HT-29 (cell line): ENCODE results near the gene ANKRD40CL. TPM values are rescaled to one million over a fixed set of nuclear protein-coding genes. Genes with fewer than 3 reads are reported as not detected.
"Not testable (repeated sequence)": the region's sequence is repeated elsewhere in the genome, so short reads cannot be mapped to it uniquely, and the experiment has no call there.

Experiments used
- DNase-seq: peaks from one replicate; pipeline ENCODE4 v3.0.0-alpha.2; 2015; ENCODE audit warnings: low spot score
- total RNA-seq: library from RNA; depleted of rRNA; stranded (reverse); fragments of >200 nt; shearing (Covaris generic); gene quantifications from 2 replicates; pipeline ENCODE4 v1.2.3, GENCODE V29; 2014; rRNA removed

ANKRD40CL gene
- total RNA-seq, result 0.99 and 1.1 TPM in 2 replicates

- no peak for DNase-seq
Observed at GRCh38 chr17:50767446-50767845, at the start of gene ANKRD40CL. Gene ANKRD40CL (minus strand): TSS chr17:50767518. CDS start chr17:50766913, 605 bp downstream.

GRCh38 chr17:50816271-50816670, 49.0 kb upstream of the ANKRD40CL start:
- no peak for DNase-seq

DNA sequence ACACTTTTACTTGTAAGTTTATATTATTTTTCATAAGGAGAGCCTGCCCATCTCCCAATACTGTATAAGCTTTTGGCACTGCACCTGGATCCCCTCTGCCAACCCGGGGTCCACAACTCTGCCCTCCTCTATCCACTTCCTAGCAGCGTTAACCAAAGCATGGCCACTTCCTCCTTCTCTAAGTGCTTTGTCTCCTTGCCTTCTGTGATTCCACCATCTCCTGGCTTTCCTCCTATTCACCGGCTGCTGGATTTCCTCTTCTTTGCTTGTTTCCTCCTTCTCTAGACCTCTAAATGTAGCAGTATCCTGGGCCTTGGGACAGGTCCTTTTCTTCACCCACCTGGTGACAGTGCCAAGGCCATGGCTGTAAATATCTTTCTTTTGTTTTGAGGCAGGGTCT, 48.1 kb upstream of the ANKRD40CL start:
- DNase-seq, result no peak

GRCh38 chr17:50813583-50813982, 46.3 kb upstream of the ANKRD40CL start:
- DNase-seq, result no peak

DNA sequence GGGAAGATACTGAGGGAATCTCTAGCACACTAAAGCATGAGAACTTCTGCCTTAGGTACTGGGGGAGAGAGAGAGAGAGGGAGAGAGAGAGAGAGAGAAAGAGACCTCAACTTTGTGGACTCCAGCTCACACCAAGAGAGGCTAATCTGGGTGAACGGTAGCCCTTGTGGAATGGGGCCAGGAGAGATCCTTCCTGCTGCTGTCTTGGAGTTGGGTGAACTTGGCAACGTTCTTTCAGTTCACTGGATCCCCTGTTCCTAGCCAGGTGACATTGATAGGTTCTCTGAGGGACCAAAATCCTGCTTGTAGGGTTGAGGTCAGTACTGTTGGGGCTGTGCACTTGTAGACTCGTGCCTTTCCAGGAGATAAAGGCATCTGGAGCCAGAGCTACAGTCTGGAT, 41.6 kb upstream of the ANKRD40CL start:
- DNase-seq, result no peak

GRCh38 chr17:50808413-50808812, 41.1 kb upstream of the ANKRD40CL start:
- no peak for DNase-seq

DNA sequence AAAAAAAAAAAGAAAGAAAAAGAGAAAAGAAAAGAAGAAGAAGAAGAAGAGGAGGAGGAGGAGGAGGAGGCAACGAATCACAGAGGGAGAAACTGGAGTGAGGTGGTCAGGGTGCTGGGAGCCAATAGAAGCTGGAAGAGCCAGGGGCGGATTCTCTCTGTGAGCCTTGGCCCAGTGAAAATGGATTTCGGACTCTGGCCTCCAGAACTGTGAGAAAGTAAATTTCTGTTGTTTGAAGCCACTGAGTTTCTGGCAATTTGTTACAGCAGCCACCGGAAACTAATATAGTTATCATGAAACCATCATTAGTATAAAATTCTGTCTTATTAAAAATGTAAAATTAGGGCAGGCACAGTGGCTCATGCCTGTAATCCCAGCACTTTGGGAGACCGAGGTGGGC, 40.4 kb upstream of the ANKRD40CL start:
- no peak for DNase-seq

DNA sequence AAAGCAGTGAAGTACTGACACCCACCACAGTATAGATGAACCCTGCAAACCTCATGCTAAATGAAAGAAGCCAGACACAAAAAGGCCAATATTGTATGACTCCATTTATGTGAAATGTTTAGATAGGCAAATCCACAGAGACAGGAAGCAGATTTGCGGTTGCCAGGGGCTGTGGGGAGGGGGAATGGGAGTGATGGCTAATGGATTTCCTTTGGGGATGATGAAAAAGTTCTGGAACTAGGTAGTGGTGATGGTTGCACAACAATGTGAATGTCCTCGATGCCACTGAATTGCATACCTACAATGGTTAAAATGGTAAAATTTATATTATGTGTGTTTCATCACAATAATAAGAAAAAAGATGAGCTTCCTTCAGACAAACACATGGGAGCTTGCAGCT, 39.7 kb upstream of the ANKRD40CL start:
- no peak for DNase-seq

GRCh38 chr17:50806141-50806643, 38.9 kb upstream of the ANKRD40CL start:
- DNase-seq, result no peak

GRCh38 chr17:50805486-50805885, 38.2 kb upstream of the ANKRD40CL start:
- no peak for DNase-seq

DNA sequence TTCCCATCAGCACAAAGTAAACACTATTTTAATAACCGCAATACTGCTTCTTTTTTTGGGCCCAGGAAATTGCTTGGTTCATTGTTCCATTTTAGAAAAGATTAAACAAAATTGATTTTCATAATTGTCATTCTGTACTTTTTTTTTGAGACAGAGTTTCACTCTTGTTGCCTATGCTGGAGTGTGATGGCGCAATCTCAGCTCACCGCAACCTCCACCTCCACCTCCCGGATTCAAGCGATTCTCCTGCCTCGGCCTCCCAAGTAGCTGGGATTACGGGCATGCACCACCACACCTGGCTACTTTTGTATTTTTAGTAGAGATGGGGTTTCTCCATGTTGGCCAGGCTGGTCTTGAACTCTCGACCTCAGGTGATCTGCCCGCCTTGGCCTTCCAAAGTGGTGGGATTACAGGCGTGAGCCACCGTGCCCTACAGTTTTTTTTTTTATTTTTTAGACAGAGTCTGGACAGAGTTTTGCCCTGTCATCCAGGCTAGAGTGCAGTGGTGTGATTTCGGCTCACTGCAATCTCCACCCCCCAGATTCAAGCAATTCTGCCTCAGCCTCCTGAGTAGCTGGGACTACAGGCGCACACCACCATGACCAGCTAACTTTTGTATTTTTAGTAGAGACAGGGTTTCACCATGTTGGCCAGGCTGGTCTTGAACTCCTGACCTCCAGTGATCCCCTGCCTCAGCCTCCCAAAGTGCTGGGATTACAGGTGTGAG, 37.6 kb upstream of the ANKRD40CL start:
- not testable (repeated sequence) for DNase-seq

GRCh38 chr17:50803676-50804075, 36.4 kb upstream of the ANKRD40CL start:
- no peak for DNase-seq

DNA sequence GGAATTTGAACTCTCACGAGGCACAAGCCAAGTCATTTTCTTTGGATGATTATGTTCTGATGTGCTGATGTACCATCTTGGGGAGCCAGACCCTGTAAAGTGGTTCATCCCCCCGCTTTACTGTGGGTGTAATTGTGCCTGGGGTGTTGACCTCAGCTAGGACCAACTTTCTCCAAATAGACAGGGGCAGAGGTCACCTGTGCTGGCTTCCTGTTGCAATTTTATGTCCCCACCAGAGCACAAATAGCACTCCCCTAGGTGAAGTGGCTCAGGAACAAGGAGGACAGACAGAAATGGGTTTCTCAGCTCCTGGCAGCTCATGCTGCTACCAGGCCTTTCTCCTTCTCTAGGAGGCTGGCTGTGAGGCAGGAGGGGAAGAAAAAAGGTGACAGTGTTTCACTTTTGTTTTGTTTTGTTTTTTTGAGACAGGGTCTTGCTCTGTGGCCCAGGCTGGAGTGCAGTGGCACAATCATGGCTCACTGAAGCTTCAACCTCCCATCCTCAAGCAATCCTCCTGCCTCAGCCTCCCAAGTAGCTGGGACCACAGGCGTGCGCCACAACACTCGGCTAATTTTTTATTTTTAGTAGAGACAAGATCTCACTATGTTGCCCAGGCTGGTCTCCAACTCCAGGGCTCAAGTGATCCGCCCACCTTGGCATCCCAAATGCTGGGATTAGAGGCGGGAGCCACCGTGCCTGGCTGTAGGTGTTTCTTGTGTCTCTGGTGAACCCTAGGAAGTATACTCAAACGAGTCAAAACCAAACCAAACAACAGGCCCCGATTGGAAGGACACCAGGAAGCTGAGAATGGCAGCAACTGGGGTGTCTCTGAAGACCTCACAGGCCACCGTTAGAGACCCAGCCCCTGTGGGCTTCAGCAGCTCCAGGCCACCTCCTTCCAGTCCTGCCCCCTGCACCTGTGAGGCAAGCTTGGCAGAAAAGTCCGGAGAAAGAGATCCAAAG, 35.6 kb upstream of the ANKRD40CL start:
- no peak for DNase-seq

DNA sequence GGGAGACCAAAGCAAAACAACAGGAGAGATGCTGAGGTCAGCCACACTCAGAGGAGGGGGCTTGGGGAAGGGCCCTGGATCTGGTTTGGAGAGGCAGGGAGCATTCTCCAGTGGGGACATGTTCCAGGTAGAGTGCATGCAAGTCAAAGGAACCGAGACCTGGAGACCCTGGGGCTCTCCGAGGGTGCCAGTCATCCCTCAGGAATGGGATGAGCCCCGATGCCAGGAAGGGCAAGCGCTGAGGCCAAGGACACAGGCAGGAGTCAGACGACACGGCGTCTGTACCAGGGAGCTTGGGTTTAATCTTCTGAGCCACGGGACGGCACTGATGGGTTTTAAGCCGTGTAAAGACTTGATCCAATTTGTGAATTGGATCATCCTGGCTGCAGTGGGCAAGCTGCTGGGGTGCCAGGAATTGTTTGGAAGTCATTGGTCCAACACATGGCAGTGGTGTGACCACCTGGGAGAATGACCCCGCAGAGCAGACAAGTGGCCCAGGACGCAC, 32.9 kb upstream of the ANKRD40CL start:
- DNase-seq, result no peak

DNA sequence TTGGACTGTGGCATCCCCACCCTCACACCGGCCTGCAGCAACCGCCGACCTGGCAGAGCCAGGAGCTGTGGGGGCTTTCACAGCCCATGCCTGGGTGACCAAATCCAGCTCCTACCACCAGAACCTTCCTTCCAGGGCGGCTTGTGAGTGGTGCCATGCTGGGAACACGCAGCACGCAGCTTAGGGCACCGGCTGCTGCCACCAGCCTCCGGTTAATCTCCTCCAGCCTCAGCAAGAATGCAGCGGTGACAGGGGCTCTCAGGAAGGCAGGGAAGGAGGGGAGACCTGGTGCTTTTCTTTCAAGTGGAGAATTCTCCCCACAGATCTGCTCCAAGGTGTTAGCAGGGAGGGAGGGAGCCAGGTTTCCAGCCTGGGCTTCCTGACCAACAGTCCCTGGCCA, 32.3 kb upstream of the ANKRD40CL start:
- no peak for DNase-seq

- DNase-seq, result no peak
Observed at GRCh38 chr17:50798424-50799288, 31.3 kb upstream of the ANKRD40CL start.

GRCh38 chr17:50797135-50797810, 30.0 kb upstream of the ANKRD40CL start:
- DNase-seq, result no peak

GRCh38 chr17:50794361-50794760, 27.0 kb upstream of the ANKRD40CL start:
- no peak for DNase-seq

DNA sequence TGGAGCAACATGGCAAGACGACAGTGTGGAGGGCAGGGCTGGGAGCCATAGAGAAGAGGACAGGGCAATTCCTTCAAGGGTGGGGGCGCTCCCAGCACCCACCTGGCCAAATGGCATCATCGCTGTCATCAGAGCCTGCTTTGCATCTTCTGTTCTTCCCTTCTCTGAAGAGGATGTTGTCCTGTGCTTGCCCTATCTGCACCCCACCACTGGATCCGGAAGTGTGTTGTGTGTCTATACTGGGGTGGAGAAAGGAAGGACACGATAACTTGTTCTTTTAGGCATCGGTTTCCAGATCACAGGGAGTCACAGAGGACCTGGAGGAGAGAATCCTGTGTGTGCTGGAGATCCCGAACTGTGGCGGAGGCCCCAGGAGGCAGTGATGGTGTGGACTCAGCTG, 25.7 kb upstream of the ANKRD40CL start:
- DNase-seq, result no peak

DNA sequence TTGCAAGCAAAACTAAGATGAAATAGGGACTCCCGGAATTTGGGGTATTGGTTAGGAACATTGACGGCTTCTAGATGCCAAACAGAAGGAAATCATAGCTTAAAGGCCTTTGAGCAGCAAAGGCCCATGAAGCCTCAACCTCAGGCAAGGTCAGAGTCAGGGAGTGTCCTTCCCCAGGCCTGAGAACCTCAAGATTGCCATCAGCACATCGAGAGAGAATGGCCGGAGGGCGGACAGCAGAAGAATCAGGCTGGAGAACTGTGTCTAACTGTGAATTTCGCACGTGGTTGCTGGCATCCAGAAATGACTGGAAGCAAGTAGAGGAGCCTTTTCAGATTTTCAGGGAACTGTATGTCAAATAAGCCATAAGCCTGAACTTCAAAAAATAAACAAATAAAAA, 24.8 kb upstream of the ANKRD40CL start:
- DNase-seq, result no peak

DNA sequence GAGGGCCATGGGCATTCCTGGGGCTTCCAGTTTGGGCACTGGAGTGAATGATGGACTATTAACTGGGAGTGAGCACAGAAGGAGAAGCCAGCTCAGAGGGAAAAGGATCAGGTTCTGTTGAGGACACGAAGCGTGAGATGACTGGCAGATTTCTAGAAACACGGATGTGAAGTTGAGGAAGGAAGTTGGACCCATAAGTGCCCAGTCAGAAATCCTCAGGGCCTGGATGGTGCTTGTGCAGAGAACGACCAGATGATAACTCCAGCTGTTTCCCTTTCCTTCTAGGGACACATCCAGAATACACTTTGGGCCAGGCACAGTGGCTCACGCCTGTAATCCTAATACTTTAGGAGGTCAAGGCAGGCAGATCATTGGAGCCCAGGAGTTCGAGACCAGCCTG, 23.3 kb upstream of the ANKRD40CL start:
- no peak for DNase-seq
